Activated CD8-positive, alpha-beta T cell treated with anti-CD3 and anti-CD28 coated beads for 36 hours (primary cell): ENCODE data around the gene FIS1. TPM values are rescaled to one million over a fixed set of nuclear protein-coding genes. Genes with fewer than 3 reads are reported as not detected.

Source experiments
- ATAC-seq: fragments of 200-7000 bp; cut with Tn5 transposase; one replicate; pipeline ENCODE4 v1.10.0; 2021; ENCODE audit warnings: mild to moderate bottlenecking, moderate library complexity
- CTCF ChIA-PET: fragments of 350-600 bp; sonication (Branson Sonifier 250); formaldehyde crosslinking; loops from one replicate; lab custom pipeline; 2021; ENCODE audit warnings: antibody characterized with exemption; lab: Charles Lee
- POLR2A ChIA-PET: fragments of 350-600 bp; sonication (Branson Sonifier 250); formaldehyde crosslinking; loops from one replicate; lab custom pipeline; 2021; ENCODE audit warnings: antibody characterized with exemption; lab: Charles Lee
- DNase-seq: peaks from one replicate; pipeline ENCODE4 v3.0.0-alpha.2; 2020
- H3K27ac Mint-ChIP-seq: one replicate; pipeline ENCODE4 v1.8.0; 2021; ENCODE audit warnings: mild to moderate bottlenecking, mixed read lengths
- H3K27me3 Mint-ChIP-seq: one replicate; pipeline ENCODE4 v1.8.0; 2021; ENCODE audit warnings: mixed read lengths
- H3K36me3 Mint-ChIP-seq: one replicate; pipeline ENCODE4 v1.8.0; 2021; ENCODE audit warnings: low read depth, mixed read lengths
- H3K4me1 Mint-ChIP-seq: one replicate; pipeline ENCODE4 v1.8.0; 2021; ENCODE audit warnings: low read depth, mixed read lengths
- H3K4me3 Mint-ChIP-seq: one replicate; pipeline ENCODE4 v1.8.0; 2021; ENCODE audit warnings: mild to moderate bottlenecking, moderate library complexity, mixed read lengths
- H3K9me3 Mint-ChIP-seq: one replicate; pipeline ENCODE4 v1.8.0; 2021; ENCODE audit warnings: mixed read lengths
- CTCF ChIP-seq: fragments of 200-600 bp; IDR thresholded peaks from one replicate; pipeline ENCODE4 v1.8.0; 2022; ENCODE audit warnings: antibody characterized with exemption, mild to moderate bottlenecking
- intact Hi-C: fragments of 100-400 bp; cut with micrococcal nuclease; formaldehyde crosslinking; loops from one replicate; pipeline ENCODE4 v1.10.0; 2022
- total RNA-seq, 2 experiments: library from RNA; stranded (reverse); gene quantifications; one replicate each; pipeline ENCODE4 v1.2.3, GENCODE V29; 2021

The FIS1 gene
- total RNA-seq, 2 experiments from 2014 or later, result 86.5 to 96.8 TPM

DNA sequence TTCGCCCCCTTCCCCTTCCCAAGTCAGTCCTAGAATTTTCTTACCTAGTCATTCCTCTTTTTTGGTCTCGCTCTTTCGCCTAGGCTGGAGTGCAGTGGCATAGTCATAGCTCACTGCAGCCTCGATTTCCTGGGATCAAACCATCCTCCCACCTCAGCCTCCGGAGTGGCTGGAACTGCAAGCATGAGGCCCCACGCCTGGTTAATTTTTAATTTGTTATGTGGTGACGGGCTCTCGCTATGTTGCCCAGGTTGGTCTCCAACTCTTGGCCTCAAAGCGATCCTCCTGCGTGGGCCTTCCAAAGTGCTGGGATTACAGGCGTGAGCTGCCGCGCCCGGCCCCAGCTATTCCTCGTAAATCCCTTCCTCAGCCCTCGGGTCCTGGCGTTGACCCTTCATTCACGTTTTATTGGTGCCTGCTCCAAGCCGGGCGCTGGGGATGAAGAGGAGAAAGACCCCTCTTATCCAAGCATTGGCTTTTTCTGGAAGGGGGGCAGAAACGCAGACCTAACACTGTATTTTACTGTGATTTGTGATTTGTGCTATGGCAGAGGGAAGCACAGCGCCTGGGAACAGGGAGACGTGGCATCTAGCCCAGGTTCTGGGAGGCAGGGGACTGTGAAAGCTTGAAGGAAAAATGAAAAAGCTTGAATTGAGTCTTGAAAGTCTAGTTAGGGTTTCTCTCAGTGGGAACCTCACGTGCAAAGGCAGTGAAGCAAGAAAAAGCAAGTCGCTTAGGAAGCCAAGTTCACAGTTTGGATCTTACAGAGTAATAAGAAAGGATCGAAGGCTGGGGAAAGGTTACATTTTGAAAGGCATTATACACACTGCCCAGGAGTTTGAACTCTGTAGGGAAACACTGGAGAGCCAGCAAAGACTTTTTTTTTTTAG is 26.4 kb downstream of the FIS1 start:
- ChIA-PET POLR2A (interaction anchor here (0.6 to 3.2 kb wide), 11 partner anchors 10 to 1186 kb away, joined by 3 to 22 read pairs (median 3); partner anchors contain the start of genes CLDN15 and FIS1), CTCF (interaction anchor here (0.7 to 4.5 kb wide), 15 partner anchors 8 to 193 kb away, joined by 3 to 49 read pairs (median 5); partner anchors contain the start of gene FIS1)
- peak overlapping the region; percentile 88 for H3K27ac Mint-ChIP-seq

DNA sequence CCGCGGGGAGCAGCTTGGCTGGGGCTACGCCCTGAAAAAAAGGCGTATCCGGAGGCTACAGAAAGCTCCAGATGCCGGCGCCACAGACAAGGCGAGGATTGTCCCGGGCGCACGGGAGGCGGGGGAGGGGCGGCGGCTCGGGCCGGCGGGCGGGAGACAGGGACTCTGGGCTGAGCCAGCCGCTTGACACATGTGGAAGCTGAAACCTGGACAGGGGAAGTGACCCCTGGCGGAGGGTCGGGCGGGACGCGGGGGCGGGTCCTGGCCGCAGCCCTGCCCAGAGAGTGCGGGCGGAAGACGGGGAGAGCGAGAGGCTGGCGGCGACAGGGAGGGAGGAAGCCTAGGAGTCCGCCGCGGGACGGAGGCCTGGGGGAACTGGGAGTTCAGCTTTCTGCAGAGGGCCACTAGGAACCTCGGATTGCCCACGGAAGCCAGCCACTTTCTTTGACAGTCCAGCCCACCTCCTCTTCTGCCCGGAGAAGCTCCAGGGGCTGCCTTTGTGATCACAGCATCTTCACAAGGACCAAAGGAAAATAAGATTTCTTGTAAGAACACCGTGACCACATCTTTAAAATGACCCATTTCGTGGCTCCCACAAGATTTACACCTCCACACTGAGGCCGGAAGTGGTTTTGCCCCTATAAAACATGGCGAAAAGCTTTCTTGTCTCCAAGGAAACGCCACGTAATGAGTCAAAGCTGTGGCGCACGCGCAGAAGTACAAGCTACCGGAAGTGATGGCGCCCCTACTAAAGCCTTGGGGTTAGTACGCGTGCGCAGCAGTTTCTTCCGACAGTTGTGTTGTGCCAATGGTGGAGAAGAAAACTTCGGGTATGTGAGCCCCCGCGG is 27.3 kb downstream of the FIS1 start, which contains the start of the genes PLOD3 and ZNHIT1:
Gene PLOD3, minus strand, starts transcription at position 194 of the 848 bp plus-strand sequence. CDS start 307 bp downstream, outside the sequence.
Gene ZNHIT1, plus strand, starts transcription at position 778 of the 848 bp plus-strand sequence. Its CDS starts 31 bp downstream, at position 809.
- Mint-ChIP-seq H3K27ac (peak within 1 kb of the TSS; percentile 88), H3K9me3 (no peaks in the 10 kb centered on the region), H3K4me3 (peak within 1 kb of the TSS; percentile 98), H3K4me1 (peaks cover 28% of the 10 kb centered on the region), H3K27me3 (no peaks in the 10 kb centered on the region), H3K36me3 (peaks cover 2% of the 10 kb centered on the region)
- DNase-seq (peak; percentile 99), ATAC-seq (peak; percentile 89)
- intact Hi-C loops, result no loop called here
- ChIA-PET CTCF (interaction anchor here (0.6 to 4.5 kb wide), 17 partner anchors 9 to 194 kb away, joined by 3 to 49 read pairs (median 5); partner anchors contain the start of gene FIS1), POLR2A (interaction anchor here (0.7 to 3.2 kb wide), 11 partner anchors 9 to 329 kb away, joined by 3 to 22 read pairs (median 3); partner anchors contain the start of genes CLDN15 and FIS1)
- TF ChIP-seq CTCF, result peak; percentile 35

More for the DNA sequence above, 26.4 kb downstream of the FIS1 start:
- Mint-ChIP-seq H3K9me3 (no peaks in the 10 kb centered on the region), H3K4me3 (peak overlapping the region; percentile 98), H3K27me3 (no peaks in the 10 kb centered on the region), H3K4me1 (peaks cover 28% of the 10 kb centered on the region), H3K36me3 (peaks cover 6% of the 10 kb centered on the region)
- TF ChIP-seq CTCF, result no peak
- intact Hi-C loops, result no loop called here
- no peak for DNase-seq
- ATAC-seq, result peak; percentile 10

DNA sequence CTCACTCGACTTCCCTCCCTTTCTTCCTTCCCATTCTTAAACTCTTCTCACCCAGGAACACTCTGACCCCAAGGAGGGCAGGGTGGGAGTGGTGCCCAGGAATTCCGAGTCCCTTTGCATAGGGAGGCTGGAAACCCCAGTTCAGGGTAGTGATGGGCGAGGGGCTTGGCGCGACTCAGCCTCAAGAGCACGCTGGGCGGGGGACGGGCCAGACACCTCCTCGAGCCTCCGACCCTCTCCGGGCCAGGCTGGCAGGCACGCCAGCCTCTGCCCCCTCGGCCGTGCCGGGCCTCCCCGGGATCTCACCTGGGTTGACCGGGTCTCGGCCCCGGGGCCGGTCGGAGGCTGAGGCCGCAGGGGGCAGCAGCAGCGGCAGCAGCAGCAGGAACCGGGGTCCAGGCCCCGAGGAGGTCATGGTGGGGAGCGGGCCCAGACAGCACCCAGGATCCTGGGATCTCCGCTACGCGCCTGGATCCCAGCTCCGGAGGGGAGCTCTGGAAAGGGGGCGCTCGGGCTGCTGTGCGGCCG is 28.0 kb downstream of the FIS1 start:
- H3K36me3 Mint-ChIP-seq, result no peaks in the 10 kb centered on the region
- peak overlapping the region; percentile 70 for H3K27ac Mint-ChIP-seq
- H3K9me3 Mint-ChIP-seq, result no peaks in the 10 kb centered on the region
- ChIA-PET CTCF (interaction anchor here (0.9 to 4.5 kb wide), 10 partner anchors 10 to 194 kb away, joined by 3 to 49 read pairs (median 6); partner anchors contain the start of gene FIS1), POLR2A (interaction anchor here (0.6 to 3.2 kb wide), 9 partner anchors 10 to 329 kb away, joined by 3 to 22 read pairs (median 3); partner anchors contain the start of genes CLDN15 and FIS1)
- intact Hi-C loops, result no loop called here
- peak; percentile 2 for ATAC-seq
- H3K4me3 Mint-ChIP-seq, result peak overlapping the region; percentile 98
- DNase-seq, result no peak
- TF ChIP-seq CTCF, result no peak
- H3K27me3 Mint-ChIP-seq, result no peaks in the 10 kb centered on the region
- peaks cover 27% of the 10 kb centered on the region for H3K4me1 Mint-ChIP-seq

DNA sequence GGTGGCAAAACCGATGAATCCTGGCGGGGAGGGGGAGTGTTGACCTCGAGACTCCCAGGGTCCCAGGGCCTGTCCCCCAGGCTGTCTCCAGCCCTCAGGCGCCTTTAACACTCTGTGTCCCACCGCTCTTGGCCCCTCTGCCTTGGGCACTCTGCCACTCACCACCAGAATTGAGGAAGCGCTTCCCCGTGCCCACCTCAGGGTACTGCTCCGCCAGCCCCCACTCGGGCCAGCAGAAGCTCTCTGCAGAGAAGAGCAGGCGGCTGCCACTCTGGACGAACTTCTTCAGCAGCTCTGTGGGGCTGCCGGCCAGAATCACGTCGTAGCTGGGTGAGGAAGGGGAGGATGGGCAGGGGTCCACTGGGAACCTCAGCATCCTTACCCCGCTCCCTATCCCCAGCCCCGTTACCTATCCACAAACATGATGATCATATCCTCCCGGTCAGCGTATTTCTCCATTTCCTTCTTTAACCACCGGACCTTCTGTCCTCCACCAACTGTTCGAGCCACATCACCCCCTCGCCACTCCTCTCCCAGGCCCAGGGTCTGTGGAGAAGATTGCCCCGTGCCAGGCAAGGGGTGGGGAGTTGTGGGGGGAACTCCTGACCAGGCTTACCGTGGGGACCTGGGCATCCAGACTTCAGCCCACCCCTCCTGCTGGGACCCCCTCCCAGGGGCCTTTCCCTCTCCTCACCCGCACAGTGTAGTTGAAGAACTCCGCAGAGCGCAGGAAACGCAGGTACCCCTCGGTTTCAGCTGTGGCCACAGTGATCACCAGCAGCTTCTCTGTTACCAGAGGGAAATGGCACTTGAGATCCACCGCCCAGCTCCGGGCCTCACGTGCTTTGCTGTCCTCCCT is 28.7 kb downstream of the FIS1 start:
- H3K27ac Mint-ChIP-seq, result peak overlapping the region; percentile 70
- H3K4me3 Mint-ChIP-seq, result peak overlapping the region; percentile 98
- CTCF ChIA-PET, result interaction anchor here (0.9 to 3.1 kb wide), 7 partner anchors 16 to 72 kb away, joined by 3 to 22 read pairs (median 5); no protein-coding TSS in a partner anchor
- ATAC-seq (no peak), DNase-seq (peak; percentile 12)
- H3K4me1 Mint-ChIP-seq, result peaks cover 21% of the 10 kb centered on the region
- TF ChIP-seq CTCF, result no peak
- H3K27me3 Mint-ChIP-seq, result no peaks in the 10 kb centered on the region
- intact Hi-C loops, result no loop called here
- H3K9me3 Mint-ChIP-seq, result no peaks in the 10 kb centered on the region
- POLR2A ChIA-PET, result interaction anchor here (0.6 to 3.2 kb wide), 2 partner anchors 28 to 128 kb away, joined by 3 to 22 read pairs; partner anchors contain the start of gene FIS1
- H3K36me3 Mint-ChIP-seq, result no peaks in the 10 kb centered on the region
